Adrenal gland (tissue), 12 donors: ENCODE data around the gene DPP9. TPM values are rescaled to one million over a fixed set of nuclear protein-coding genes. Genes with fewer than 3 reads are reported as not detected.
"Not testable (repeated sequence)": the region's sequence is repeated elsewhere in the genome, so short reads cannot be mapped to it uniquely, and the experiment has no call there.

Experiments used
- DNase-seq, 7 donors: peaks; one replicate each; pipeline ENCODE4 v3.0.0-alpha.2; 2019 to 2020
- H3K27ac ChIP-seq, 5 donors: fragments of 200-600 bp; sonication (generic) in 4 of 5; 1 replicate in 3 of 5; 2 replicates in 2 of 5; pipeline versions ENCODE4 v1.5.1 to v1.8.0; 2016 to 2020; ENCODE audit warnings: mild to moderate bottlenecking in 1 of 5
- H3K27me3 ChIP-seq: fragments of 200-600 bp; 2 replicates; pipeline ENCODE4 v1.8.0; 2021
- H3K36me3 ChIP-seq, 2 donors: fragments of 200-600 bp; replicated peaks in 1 of 2; 1 replicate in 1 of 2; 2 replicates in 1 of 2; pipeline versions ENCODE4 v1.5.1 to v1.8.0; 2018 to 2022
- H3K4me1 ChIP-seq, 2 donors: fragments of 200-600 bp; replicated peaks in 1 of 2; 1 replicate in 1 of 2; 2 replicates in 1 of 2; pipeline versions ENCODE4 v1.5.1 to v1.8.0; 2018 to 2021
- H3K4me3 ChIP-seq, 4 donors: fragments of 200-600 bp; sonication (generic) in 3 of 4; one replicate each; pipeline ENCODE4 v1.5.1; 2016 to 2018
- H3K9me3 ChIP-seq, 3 donors: fragments of 200-600 bp; sonication (generic) in 1 of 3; replicated peaks in 1 of 3; 1 replicate in 2 of 3; 2 replicates in 1 of 3; pipeline versions ENCODE4 v1.5.1 to v1.8.0; 2016 to 2021
- POLR2A ChIP-seq, 2 donors: fragments of 450-650 bp; IDR thresholded peaks; one replicate each; pipeline ENCODE4 v1.6.1; 2017; ENCODE audit warnings: antibody characterized with exemption in 2 of 2, mild to moderate bottlenecking in 2 of 2, moderate library complexity in 1 of 2
- WGBS, 4 donors: extraction: QIAGEN DNeasy Blood & Tissue Kit in 2 of 4; methylation state at CpG; one replicate each; pipeline versions ENCODE4 v1.1.5 to v1.1.7; 2013 to 2017; 5-methylcytosine and 5-hydroxymethylcytosine counted together
- intact Hi-C, 2 donors: fragments of 100-400 bp; cut with DNase I; formaldehyde crosslinking; loops; one replicate each; pipeline versions ENCODE4 v1.14.1 to v1.15.0; 2022 to 2023
- polyA plus RNA-seq, 3 donors: library from polyadenylated mRNA; stranded (reverse); fragments of 200-250 nt in 2 of 3; fragments of 350-450 nt in 1 of 3; fragmentation: Illumina TruSeq in 1 of 3; extraction: RNeasy Lipid Tissue Mini Kit (QIAGEN cat#74804) in 1 of 3; gene quantifications; one replicate each; pipeline ENCODE4 v1.2.3, GENCODE V29; 2013 to 2014
- total RNA-seq, 9 donors: library from RNA; depleted of rRNA in 4 of 9; stranded (reverse); fragments of >200 nt in 4 of 9; fragments of 120-200 nt in 1 of 9; fragmentation: NEBNext Ultra II Directional in 1 of 9; extraction: Animal tissue kit (Norgen Biotek cat#: 25700) in 1 of 9; gene quantifications; one replicate each; pipeline versions ENCODE4 v1.1.0 to v1.2.4, GENCODE V29; 2013 to 2023
- TF ChIP-seq, protein P1 (sequence below), 6 experiments: fragments of 450-650 bp in 4 of 6; fragments of 200-600 bp in 2 of 6; sonication (generic) in 1 of 6; IDR thresholded peaks; 1 replicate in 5 of 6; 2 replicates in 1 of 6; pipeline versions ENCODE4 v1.5.1 to v1.8.0; 2016 to 2021; ENCODE audit warnings: antibody characterized with exemption in 6 of 6, mild to moderate bottlenecking in 2 of 6, moderate library complexity in 1 of 6
- donor health status: healthy with polysubstance abuse.
- donor health status: Bipolar disorder and iron deficiency.
- donor health status: DM: yes; HTN: yes; CAD: no.
- donor health status: DM: no; HTN: no; CAD: no.
- donor health status: DM: no; HTN: no; CAD: no.
- donor health status: DM: yes; HTN: yes; CAD: no.

The DPP9 gene
- total and polyA plus RNA-seq, 12 donors: 9.5 to 117 (median 46.9) TPM

DNA sequence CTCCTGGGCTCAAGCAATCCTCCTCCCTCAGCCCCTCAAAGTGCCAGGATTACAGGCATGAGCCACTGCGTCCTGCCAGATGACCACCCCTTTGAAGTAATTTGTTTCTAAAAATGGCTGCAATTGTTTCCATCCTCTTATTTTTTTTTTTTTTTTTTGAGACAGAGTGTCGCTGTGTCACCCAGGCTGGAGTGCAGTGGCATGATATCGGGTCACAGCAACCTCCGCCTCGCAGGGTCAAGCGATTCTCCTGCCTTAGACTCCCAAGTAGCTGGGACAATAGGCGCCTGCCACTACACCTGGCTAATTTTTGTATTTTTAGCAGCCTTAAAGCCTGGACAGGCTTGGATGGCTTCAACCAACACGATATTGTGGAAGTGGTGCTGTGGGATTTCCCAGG, 22.3 kb upstream of the DPP9 start:
- no peak for TF ChIP-seq POLR2A (IDR thresholded peaks at IDR 0.05)
- TF ChIP-seq, protein P1, sequence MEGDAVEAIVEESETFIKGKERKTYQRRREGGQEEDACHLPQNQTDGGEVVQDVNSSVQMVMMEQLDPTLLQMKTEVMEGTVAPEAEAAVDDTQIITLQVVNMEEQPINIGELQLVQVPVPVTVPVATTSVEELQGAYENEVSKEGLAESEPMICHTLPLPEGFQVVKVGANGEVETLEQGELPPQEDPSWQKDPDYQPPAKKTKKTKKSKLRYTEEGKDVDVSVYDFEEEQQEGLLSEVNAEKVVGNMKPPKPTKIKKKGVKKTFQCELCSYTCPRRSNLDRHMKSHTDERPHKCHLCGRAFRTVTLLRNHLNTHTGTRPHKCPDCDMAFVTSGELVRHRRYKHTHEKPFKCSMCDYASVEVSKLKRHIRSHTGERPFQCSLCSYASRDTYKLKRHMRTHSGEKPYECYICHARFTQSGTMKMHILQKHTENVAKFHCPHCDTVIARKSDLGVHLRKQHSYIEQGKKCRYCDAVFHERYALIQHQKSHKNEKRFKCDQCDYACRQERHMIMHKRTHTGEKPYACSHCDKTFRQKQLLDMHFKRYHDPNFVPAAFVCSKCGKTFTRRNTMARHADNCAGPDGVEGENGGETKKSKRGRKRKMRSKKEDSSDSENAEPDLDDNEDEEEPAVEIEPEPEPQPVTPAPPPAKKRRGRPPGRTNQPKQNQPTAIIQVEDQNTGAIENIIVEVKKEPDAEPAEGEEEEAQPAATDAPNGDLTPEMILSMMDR (IDR thresholded peaks at IDR 0.05): no peak
- intact Hi-C loops: no loop called here
- Histone ChIP-seq H3K36me3 (no peaks in the 10 kb centered on the region), H3K4me3 (no peak overlapping the region), H3K27me3 (no peaks in the 10 kb centered on the region), H3K4me1 (peaks cover 31 to 40% of the 10 kb centered on the region in 2 donors), H3K27ac (peak overlapping the region in 4 of 5 donors; percentile 42 to 92 (median 81)), H3K9me3 (no peaks in the 10 kb centered on the region)
- DNase-seq: peak in 2 of 7 donors; percentile 50 to 61
- 39 to 58% (median 53%) methylated on average over 6 to 8 of the region's 8 CpGs for WGBS, 4 donors

GRCh38 chr19:4745175-4745574, 21.5 kb upstream of the DPP9 start:
- H3K27me3 ChIP-seq, H3K9me3 ChIP-seq, H3K36me3 ChIP-seq, H3K4me3 ChIP-seq, intact Hi-C loops: not testable (repeated sequence)
- peaks cover 31 to 40% of the 10 kb centered on the region in 2 donors for H3K4me1 ChIP-seq
- DNase-seq: peak in 4 of 7 donors; percentile 55 to 72 (median 63)
- WGBS, 4 donors: 36 to 55% (median 41%) methylated on average over 10 of the region's 10 CpGs
- peak overlapping the region; percentile 66 to 96 (median 88) for H3K27ac ChIP-seq

DNA sequence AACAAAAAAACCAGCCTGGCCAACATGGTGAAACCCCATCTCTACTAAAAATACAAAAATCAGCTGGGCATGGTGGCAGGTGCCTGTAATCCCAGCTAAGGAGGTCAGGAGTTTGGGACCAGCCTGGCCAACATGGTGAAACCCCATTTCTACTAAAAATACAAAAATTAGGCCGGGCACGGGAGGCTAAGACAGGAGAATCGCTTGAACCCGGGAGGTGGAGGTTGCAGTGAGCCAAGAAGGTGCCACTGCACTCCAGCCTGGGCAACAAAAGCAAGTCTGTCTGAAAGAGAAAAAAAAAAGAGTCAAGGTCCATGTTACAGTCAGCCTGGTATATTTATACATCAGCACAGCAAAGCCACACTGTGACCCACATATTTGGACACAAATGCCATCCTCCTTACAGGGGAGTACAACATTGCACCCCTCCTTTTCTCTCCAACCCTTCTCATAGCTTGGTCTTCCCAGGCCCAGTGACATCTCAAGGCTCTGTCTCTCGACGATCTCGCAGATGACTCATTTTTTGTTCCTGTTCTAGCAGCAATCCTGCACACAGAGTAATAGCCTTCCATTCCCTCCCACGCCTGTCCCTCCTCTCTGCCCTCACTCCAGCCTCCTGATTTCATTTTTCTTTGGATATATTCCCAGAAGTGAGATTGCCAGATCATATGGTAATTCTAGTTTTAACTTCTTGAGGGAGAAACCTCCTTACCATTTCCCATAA, 21.0 kb upstream of the DPP9 start:
- H3K36me3 ChIP-seq: no peaks in the 10 kb centered on the region
- DNase-seq: peak; percentile 79 to 95 (median 91)
- H3K27ac ChIP-seq: peak overlapping the region; percentile 66 to 96 (median 88)
- TF ChIP-seq, protein P1 (IDR thresholded peaks at IDR 0.05): no peak
- peak in 1 of 2 donors; percentile 67 for TF ChIP-seq POLR2A (IDR thresholded peaks at IDR 0.05)
- H3K27me3 ChIP-seq: no peaks in the 10 kb centered on the region
- no peak overlapping the region for H3K4me3 ChIP-seq
- H3K9me3 ChIP-seq: no peaks in the 10 kb centered on the region
- whole genome bisulfite sequencing, 4 donors: 14 to 26% (median 18%) methylated on average over 8 of the region's 8 CpGs
- peaks cover 31 to 40% of the 10 kb centered on the region in 2 donors for H3K4me1 ChIP-seq
- intact Hi-C loops: no loop called here

- Histone ChIP-seq H3K4me3 (no peak overlapping the region), H3K27ac (peak overlapping the region; percentile 57 to 96 (median 88)), H3K4me1 (peaks cover 31 to 40% of the 10 kb centered on the region in 2 donors), H3K27me3 (no peaks in the 10 kb centered on the region), H3K36me3 (no peaks in the 10 kb centered on the region), H3K9me3 (no peaks in the 10 kb centered on the region)
- intact Hi-C loops: no loop called here
- WGBS, 4 donors: 17 to 23% (median 19%) methylated on average over 10 to 12 of the region's 12 CpGs
- peak; percentile 66 to 91 (median 82) for DNase-seq
- TF ChIP-seq, protein P1 (IDR thresholded peaks at IDR 0.05): no peak
- peak; percentile 0 to 66 for TF ChIP-seq POLR2A (IDR thresholded peaks at IDR 0.05)
These were observed 19.3 kb upstream of the DPP9 start for GRCh38 chr19:4742723-4743646.
